NCI-H146 treated with DMSO at 0.1 percent for 48 hours (cell line): Measurements from ENCODE around the gene TUBE1.
A peak's percentile ranks its signal among the peaks of the same experiment; 100 is the strongest.

Experiments used
- DNase-seq: peaks from one replicate; lab custom pipeline; 2025; ENCODE audit not compliant: unreplicated experiment; lab: John Stamatoyannopoulos, UW

TUBE1 gene

GRCh38 chr6:112036088-112036637 is 51.1 kb downstream of the TUBE1 start:
- DNase-seq = no peak

GRCh38 chr6:112034616-112034995 is 52.7 kb downstream of the TUBE1 start:
- DNase-seq = no peak

GRCh38 chr6:112033791-112034615 is 53.3 kb downstream of the TUBE1 start:
- DNase-seq = no peak

DNA sequence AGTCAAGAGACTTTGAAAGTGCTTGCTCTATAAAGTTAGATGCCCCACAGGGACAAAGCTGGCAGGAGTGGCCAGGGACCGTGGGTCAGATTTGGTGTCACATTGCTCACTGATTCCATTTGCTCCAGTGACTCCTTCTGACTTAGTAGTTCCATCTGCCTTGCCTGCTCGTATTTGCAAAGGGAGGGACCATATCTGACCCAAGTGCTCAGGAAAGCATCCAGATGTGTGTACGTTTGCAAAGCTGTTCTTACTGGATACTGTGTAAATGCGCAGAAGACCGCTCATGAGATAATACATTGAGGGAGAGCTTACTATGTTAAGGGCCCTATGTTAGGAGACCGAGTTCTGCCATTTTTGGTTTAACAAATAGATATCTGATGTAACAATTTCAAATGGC is 54.6 kb downstream of the TUBE1 start:
- DNase-seq = no peak

- DNase-seq = no peak
Observed at GRCh38 chr6:112031960-112032359, 55.3 kb downstream of the TUBE1 start.

GRCh38 chr6:112030961-112031660 is 56.2 kb downstream of the TUBE1 start:
- no peak for DNase-seq

GRCh38 chr6:112030206-112030960 is 56.9 kb downstream of the TUBE1 start:
- DNase-seq = no peak

GRCh38 chr6:112029045-112029822 is 58.0 kb downstream of the TUBE1 start:
- DNase-seq = peak; percentile 16

- no peak for DNase-seq
Observed at GRCh38 chr6:112027942-112028674, 59.2 kb downstream of the TUBE1 start.

GRCh38 chr6:112026933-112027332 is 60.3 kb downstream of the TUBE1 start:
- DNase-seq = no peak

- DNase-seq = no peak
Observed at GRCh38 chr6:112024464-112024863, 62.8 kb downstream of the TUBE1 start.

GRCh38 chr6:112022749-112023148 is 64.5 kb downstream of the TUBE1 start:
- DNase-seq = no peak

GRCh38 chr6:112021691-112022310 is 65.5 kb downstream of the TUBE1 start:
- DNase-seq = no peak
